Activated T-cell treated with anti-CD3 and anti-CD28 coated beads, Interleukin-2, amount 50 U/mL, for 72 hours (primary cell): ENCODE results near the gene ARL8B. TPM values are rescaled to one million over a fixed set of nuclear protein-coding genes. Genes with fewer than 3 reads are reported as not detected.
"Not testable (repeated sequence)": the region's sequence is repeated elsewhere in the genome, so short reads cannot be mapped to it uniquely, and the experiment has no call there.

Source experiments
- ATAC-seq, 2 donors: fragments of 150-1000 bp; cut with Tn5 transposase; replicated peaks in 1 of 2; 2 replicates each; pipeline ENCODE4 v1.10.0; 2021; ENCODE audit warnings: moderate library complexity in 2 of 2, mild to moderate bottlenecking in 1 of 2
- DNase-seq, 2 donors: peaks; one replicate each; pipeline ENCODE4 v3.0.0; 2021 to 2022; ENCODE audit warnings: mixed read lengths in 1 of 2
- H3K27ac Mint-ChIP-seq: one replicate; pipeline ENCODE4 v1.8.0; 2022; ENCODE audit warnings: mild to moderate bottlenecking, moderate library complexity, mixed read lengths
- H3K27me3 Mint-ChIP-seq: one replicate; pipeline ENCODE4 v1.8.0; 2022; ENCODE audit warnings: low read depth, mixed read lengths
- H3K36me3 Mint-ChIP-seq, 2 donors: one replicate each; pipeline ENCODE4 v1.8.0; 2022; ENCODE audit warnings: mixed read lengths in 2 of 2, mild to moderate bottlenecking in 1 of 2; ENCODE audit not compliant: insufficient read depth in 2 of 2
- H3K4me1 Mint-ChIP-seq: one replicate; pipeline ENCODE4 v1.8.0; 2022; ENCODE audit warnings: low read depth, mixed read lengths
- H3K4me3 Mint-ChIP-seq, 2 donors: one replicate each; pipeline ENCODE4 v1.8.0; 2022; ENCODE audit warnings: mild to moderate bottlenecking in 2 of 2, mixed read lengths in 2 of 2, moderate library complexity in 2 of 2
- H3K9me3 Mint-ChIP-seq, 2 donors: one replicate each; pipeline ENCODE4 v1.8.0; 2022; ENCODE audit warnings: mixed read lengths in 2 of 2
- total RNA-seq, 2 donors: library from RNA; stranded (reverse); gene quantifications; one replicate each; pipeline ENCODE4 v1.2.3, GENCODE V29; 2022

The ARL8B gene
- total RNA-seq, 2 donors from 2014 or later: 61.3 to 73.6 TPM

- peaks cover 6% of the 10 kb centered on the region for H3K4me1 Mint-ChIP-seq
- peak overlapping the region; percentile 51 to 66 for H3K4me3 Mint-ChIP-seq
- no peaks in the 10 kb centered on the region for H3K36me3 Mint-ChIP-seq
- DNase-seq (peak; percentile 14 to 21), ATAC-seq (peak; percentile 26 to 45)
- no peaks in the 10 kb centered on the region for H3K9me3 Mint-ChIP-seq
- H3K27me3 Mint-ChIP-seq: peaks cover 41% of the 10 kb centered on the region
- H3K27ac Mint-ChIP-seq: no peak overlapping the region
Measured at GRCh38 chr3:5095886-5096285, 26.2 kb upstream of the ARL8B start.

GRCh38 chr3:5096336-5097008 is 25.6 kb upstream of the ARL8B start:
- DNase-seq (no peak), ATAC-seq (no peak)
- no peaks in the 10 kb centered on the region for H3K36me3 Mint-ChIP-seq
- no peak overlapping the region for H3K27ac Mint-ChIP-seq
- H3K4me3 Mint-ChIP-seq: no peak overlapping the region
- no peaks in the 10 kb centered on the region for H3K9me3 Mint-ChIP-seq
- peaks cover 41% of the 10 kb centered on the region for H3K27me3 Mint-ChIP-seq
- peaks cover 6% of the 10 kb centered on the region for H3K4me1 Mint-ChIP-seq

DNA sequence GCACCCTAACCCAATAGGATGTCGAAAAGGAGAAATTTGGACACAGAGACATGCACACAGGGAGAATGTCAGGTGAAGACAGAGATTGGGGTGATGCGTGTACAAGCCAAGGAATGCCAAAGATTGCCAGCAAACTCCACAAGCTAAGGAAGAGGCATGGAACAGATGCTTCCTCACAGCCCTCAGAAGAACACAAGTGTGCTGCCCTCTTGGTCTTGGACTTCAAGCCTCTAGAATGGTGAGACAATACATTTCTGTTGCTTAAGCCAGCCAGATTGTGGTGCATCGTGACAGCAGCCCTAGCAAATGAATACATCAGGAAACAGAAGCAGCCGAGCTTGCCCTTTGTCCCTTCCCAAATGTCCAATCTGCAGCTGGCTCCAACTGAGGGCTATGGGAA is 23.7 kb upstream of the ARL8B start:
- Mint-ChIP-seq H3K27me3 (peaks cover 35% of the 10 kb centered on the region), H3K27ac (no peak overlapping the region), H3K4me1 (peaks cover 6% of the 10 kb centered on the region), H3K36me3 (no peaks in the 10 kb centered on the region), H3K9me3 (no peaks in the 10 kb centered on the region), H3K4me3 (no peak overlapping the region)
- no peak for DNase-seq
- no peak for ATAC-seq

DNA sequence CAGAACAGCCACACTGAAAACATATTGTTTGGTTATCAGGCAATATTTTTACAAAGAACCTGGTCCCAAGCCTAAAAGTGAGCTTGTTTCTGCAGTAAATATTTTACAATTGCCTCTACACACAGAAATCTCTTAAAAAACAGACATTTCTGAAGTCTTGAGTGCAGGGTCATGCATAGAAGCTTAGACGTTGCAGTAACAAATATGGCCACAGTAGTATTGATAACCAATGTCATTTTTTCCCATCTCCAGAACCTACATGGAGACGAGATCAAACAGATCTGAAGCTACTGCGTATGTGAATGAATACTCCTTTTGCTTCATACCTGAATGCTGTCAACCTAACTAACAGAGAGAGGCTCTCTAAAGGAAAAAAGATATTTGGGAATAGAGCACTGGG is 19.6 kb upstream of the ARL8B start:
- ATAC-seq (no peak), DNase-seq (no peak)
- Mint-ChIP-seq H3K9me3 (no peaks in the 10 kb centered on the region), H3K36me3 (no peaks in the 10 kb centered on the region), H3K27ac (no peak overlapping the region), H3K4me1 (peaks cover 6% of the 10 kb centered on the region), H3K27me3 (peaks cover 8% of the 10 kb centered on the region), H3K4me3 (no peak overlapping the region)

DNA sequence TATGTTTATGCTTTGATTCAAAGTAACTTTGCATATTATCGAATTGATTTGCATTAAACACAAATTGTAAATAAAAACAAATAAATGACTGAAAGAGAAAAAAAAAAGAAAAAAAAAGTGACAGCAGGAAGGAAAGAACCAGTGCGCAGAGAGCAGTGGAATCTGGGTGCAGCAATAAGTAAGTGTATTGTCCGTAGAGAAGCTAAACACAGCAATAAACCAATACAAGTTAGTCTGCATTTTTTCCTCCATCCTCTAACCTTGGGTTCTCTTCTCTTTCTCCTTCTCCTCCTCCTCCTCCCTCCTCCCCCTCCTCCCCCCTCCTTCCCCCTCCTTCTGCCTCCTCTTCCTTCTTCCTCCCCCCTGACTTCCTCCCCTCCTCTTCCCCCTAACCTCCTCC is 18.3 kb upstream of the ARL8B start:
- no peak for ATAC-seq
- H3K27ac Mint-ChIP-seq: no peak overlapping the region
- H3K4me1 Mint-ChIP-seq: peaks cover 6% of the 10 kb centered on the region

GRCh38 chr3:5105050-5105449 is 17.0 kb upstream of the ARL8B start:
- ATAC-seq (no peak), DNase-seq (no peak)
- Mint-ChIP-seq H3K4me1 (peaks cover 6% of the 10 kb centered on the region), H3K4me3 (no peak overlapping the region), H3K27me3 (no peaks in the 10 kb centered on the region), H3K9me3 (no peaks in the 10 kb centered on the region), H3K36me3 (no peaks in the 10 kb centered on the region), H3K27ac (no peak overlapping the region)

More for the DNA sequence above, 18.3 kb upstream of the ARL8B start:
- DNase-seq: no peak
- H3K27me3 Mint-ChIP-seq: peaks cover 8% of the 10 kb centered on the region
- no peak overlapping the region for H3K4me3 Mint-ChIP-seq
- H3K9me3 Mint-ChIP-seq: no peaks in the 10 kb centered on the region
- no peaks in the 10 kb centered on the region for H3K36me3 Mint-ChIP-seq

DNA sequence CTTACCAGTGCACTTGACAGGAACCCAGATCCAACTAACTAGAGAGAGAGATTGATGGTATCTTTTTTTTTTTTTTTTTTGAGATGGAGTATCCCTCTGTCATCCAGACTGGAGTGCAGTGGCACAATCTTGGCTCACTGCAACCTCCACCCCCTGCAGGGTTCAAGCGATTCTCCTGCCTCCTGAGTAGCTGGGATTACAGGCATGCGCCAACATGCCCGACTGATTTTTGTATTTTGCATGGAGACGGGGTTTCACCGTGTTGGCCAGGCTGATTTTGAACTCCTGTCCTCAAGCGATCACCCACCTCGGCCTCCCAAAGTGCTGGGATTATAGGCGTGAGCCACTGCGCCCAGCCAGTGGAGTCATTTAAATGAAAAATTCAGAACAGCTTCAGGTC is 15.7 kb upstream of the ARL8B start:
- DNase-seq, H3K9me3 Mint-ChIP-seq, H3K36me3 Mint-ChIP-seq, ATAC-seq, H3K27ac Mint-ChIP-seq, H3K4me1 Mint-ChIP-seq, H3K4me3 Mint-ChIP-seq, H3K27me3 Mint-ChIP-seq: not testable (repeated sequence)

DNA sequence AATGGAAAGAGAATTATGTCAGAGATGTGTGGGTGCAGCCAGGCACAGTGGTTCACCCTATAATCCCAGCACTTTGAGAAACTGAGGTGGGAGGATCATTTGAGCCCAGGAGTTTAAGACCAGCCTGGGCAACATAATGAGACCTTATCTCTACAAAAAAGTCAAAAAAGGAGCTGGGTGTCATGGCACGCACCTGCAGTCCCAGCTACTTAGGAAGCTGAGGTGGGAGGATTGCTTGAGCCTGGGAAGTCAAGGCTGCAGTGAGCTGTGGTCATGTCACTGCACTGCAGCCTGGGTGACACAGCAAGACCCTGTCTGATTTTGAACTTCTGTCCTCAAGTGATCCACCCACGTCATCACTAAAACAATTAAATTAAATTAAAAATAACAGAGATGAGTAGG is 15.2 kb upstream of the ARL8B start:
- not testable (repeated sequence) for H3K9me3 Mint-ChIP-seq, ATAC-seq, H3K36me3 Mint-ChIP-seq, H3K27me3 Mint-ChIP-seq, H3K27ac Mint-ChIP-seq, DNase-seq, H3K4me3 Mint-ChIP-seq
- H3K4me1 Mint-ChIP-seq: peaks cover 14% of the 10 kb centered on the region

GRCh38 chr3:5110337-5110736 is 11.8 kb upstream of the ARL8B start:
- no peak for ATAC-seq
- Mint-ChIP-seq H3K27ac (no peak overlapping the region), H3K4me1 (peaks cover 17% of the 10 kb centered on the region), H3K36me3 (no peaks in the 10 kb centered on the region), H3K9me3 (no peaks in the 10 kb centered on the region), H3K4me3 (no peak overlapping the region), H3K27me3 (no peaks in the 10 kb centered on the region)
- no peak for DNase-seq

GRCh38 chr3:5112043-5112442 is 10.0 kb upstream of the ARL8B start:
- Mint-ChIP-seq H3K4me3 (no peak overlapping the region), H3K9me3 (no peaks in the 10 kb centered on the region), H3K36me3 (no peaks in the 10 kb centered on the region), H3K27ac (no peak overlapping the region), H3K27me3 (no peaks in the 10 kb centered on the region), H3K4me1 (peaks cover 11% of the 10 kb centered on the region)
- no peak for DNase-seq
- ATAC-seq: no peak

DNA sequence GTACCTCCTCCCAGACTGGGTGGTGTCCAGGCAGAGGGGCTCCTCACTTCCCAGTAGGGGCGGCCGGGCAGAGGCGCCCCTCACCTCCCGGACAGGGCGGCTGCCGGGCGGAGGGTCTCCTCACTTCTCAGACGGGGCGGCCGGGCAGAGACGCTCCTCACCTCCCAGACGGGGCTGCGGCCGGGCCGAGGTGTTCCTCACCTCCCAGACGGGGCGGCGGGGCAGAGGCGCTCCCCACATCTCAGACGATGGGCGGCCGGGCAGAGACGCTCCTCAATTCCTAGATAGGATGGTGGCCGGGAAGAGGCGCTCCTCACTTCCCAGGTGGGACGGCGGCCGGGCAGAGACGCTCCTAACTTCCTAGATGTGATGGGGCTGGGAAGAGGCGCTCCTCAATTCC is 8.4 kb upstream of the ARL8B start:
- H3K4me3 Mint-ChIP-seq, H3K27ac Mint-ChIP-seq, DNase-seq, H3K36me3 Mint-ChIP-seq, H3K9me3 Mint-ChIP-seq, ATAC-seq, H3K27me3 Mint-ChIP-seq: not testable (repeated sequence)
- H3K4me1 Mint-ChIP-seq: peaks cover 11% of the 10 kb centered on the region

DNA sequence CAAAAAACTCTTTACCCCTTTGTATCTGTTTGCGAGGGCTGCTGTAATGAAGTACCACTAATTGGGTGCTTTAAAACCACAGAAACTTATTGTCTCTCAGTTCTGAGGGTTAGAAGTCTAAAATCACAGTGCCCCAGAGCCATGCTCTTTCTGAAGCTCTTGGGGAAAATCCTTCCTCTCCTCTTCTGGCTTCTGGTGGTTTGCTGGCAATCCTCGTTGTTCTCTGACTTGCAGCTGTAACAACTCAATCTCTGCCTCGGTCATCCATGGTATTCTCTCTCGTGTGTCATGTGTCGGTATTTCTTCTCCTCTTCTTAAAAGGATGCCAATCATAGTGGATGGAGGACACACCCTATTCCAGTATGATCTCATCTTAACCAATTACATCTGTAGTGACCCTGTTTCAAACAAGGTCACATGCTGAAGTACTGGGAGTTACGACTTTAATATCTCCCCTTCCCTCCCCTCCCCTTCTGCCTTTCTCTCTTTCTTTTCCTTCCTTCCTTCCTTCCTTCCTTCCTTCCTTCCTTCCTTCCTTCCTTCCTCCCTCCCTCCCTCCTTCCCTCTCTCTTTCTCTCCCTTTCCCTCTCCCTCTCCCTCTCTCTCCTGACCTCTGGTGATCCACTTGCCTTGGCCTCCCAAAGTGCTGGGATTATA is 6.5 kb upstream of the ARL8B start:
- Mint-ChIP-seq H3K27ac (no peak overlapping the region), H3K4me3 (no peak overlapping the region)

DNA sequence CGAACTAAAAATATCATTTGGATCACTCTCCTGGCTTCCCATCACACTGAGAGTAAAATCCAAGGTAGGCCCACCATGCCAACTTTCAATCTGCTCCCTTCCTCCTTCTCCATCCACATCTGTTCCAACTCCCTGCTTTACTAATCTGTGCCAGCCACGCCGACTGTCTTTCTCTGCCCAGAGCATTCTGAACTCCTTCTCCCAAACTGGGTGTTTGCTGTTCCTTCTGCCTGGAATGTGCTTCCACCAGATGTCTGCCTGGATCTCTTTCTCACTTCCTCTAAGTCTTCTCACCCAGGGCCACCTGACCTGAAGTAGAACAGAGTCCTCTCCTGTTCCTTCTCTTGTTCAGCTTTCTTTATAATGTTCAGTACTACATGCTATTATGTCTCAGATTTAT is 5.6 kb upstream of the ARL8B start:
- Mint-ChIP-seq H3K4me3 (no peak overlapping the region), H3K9me3 (no peaks in the 10 kb centered on the region), H3K4me1 (peaks cover 8% of the 10 kb centered on the region), H3K27ac (no peak overlapping the region), H3K36me3 (no peaks in the 10 kb centered on the region), H3K27me3 (no peaks in the 10 kb centered on the region)
- DNase-seq (no peak), ATAC-seq (no peak)

More for the DNA sequence above, 6.5 kb upstream of the ARL8B start:
- no peaks in the 10 kb centered on the region for H3K9me3 Mint-ChIP-seq
- no peaks in the 10 kb centered on the region for H3K27me3 Mint-ChIP-seq
- no peaks in the 10 kb centered on the region for H3K36me3 Mint-ChIP-seq
- peaks cover 11% of the 10 kb centered on the region for H3K4me1 Mint-ChIP-seq
- ATAC-seq (no peak), DNase-seq (no peak)

- no peak for ATAC-seq
- Mint-ChIP-seq H3K36me3 (peaks cover 1 to 6% of the 10 kb centered on the region in 2 donors), H3K4me3 (no peak overlapping the region), H3K27me3 (no peaks in the 10 kb centered on the region), H3K27ac (no peak overlapping the region), H3K4me1 (peaks cover 33% of the 10 kb centered on the region), H3K9me3 (no peaks in the 10 kb centered on the region)
- DNase-seq: no peak
Measured at GRCh38 chr3:5120446-5120845, 1.6 kb upstream of the ARL8B start.
